GM10847 (cell line): Measurements from ENCODE around the gene PDXK.

Experiments
- POLR2A ChIP-seq: IDR thresholded peaks from 2 replicates; pipeline ENCODE4 v1.6.1; 2011; ENCODE audit not compliant: insufficient read length; ENCODE audit errors: extremely low read depth

The PDXK gene

DNA sequence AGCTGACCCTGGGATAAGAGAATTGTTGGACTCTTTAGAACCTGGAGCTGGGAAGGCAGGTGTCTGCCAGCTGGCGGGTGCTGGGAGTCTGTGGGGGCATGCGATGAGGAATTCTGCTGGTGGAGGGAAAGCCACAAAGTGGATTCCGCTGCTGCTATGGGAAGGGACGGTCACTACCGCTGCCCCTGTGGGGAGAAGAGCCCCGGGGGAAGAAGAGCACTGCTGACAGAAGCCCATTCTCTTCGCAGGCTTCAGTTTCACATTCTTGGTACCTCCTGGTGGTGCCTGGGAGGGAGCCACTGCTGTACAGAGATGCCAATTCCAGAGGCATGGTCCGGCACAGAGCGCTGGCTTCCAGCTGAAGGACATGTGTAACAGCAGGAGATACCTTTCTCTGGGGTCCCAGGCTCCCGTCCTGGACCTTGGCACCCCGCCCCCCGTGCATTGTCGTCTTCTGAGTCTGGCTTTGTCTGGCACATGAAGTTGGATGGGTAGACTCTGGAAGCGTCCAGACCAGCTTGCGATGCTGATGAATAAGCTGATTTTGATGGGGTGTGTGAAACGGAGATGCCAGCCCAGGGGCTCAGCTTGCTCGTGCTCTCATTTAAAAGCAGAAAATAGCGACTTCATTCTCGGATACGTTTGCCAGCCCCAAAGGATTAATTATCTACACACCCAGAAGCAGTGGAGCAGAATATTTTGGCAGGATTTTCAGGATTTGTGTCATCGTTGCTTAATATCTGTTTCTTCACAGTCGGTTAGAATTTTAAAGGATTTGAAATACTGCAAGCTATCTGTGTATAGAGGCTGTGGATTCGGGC lies 13.2 kb downstream of the PDXK start:
- TF ChIP-seq POLR2A = no peak

DNA sequence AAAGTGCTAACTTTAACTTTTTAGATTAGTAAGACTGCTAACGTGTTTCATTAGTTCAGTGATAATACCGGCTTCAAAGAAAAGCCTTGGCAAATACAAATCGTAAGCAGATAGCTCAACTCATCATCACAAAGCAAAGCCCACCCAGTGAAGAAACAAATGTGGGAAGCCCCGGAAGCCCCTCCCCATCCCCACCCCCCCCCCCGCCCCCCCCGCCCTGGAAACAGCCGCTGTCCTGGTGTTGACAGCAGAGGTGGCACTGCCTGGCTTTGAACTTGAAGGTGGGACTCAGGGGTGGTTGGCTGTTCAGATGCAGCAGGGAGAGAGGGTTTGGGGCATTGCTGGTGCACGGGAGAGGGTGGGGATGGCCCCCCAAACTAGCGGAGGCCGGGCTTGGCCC lies 14.1 kb downstream of the PDXK start:
- no peak for TF ChIP-seq POLR2A

DNA sequence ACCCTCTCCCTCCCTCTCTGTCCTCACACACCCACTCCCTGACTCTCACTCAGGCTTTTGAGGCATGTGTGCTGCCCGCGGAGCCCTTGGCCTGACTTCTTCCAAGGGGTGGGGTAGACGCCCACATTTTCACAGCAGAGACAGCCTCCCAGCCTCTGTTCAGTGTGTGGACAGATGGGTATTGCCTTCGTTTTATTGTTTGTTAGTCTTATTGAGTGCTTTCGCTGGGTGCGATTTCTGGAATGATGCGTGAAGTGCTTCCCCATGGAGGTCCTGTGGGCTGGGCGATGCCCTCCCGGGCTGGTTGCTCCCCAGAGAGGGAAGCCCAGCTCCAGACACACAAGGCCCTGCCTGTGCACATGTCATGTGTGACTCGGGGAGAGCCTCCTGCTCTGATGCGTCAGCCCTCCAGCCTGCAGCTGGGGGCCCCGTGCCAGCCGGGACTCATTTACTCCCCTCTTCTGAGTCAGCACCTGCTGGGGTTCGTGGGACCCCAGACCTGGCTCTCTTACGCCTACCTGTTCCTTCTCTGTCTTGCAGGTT lies 14.7 kb downstream of the PDXK start:
- TF ChIP-seq POLR2A = no peak

DNA sequence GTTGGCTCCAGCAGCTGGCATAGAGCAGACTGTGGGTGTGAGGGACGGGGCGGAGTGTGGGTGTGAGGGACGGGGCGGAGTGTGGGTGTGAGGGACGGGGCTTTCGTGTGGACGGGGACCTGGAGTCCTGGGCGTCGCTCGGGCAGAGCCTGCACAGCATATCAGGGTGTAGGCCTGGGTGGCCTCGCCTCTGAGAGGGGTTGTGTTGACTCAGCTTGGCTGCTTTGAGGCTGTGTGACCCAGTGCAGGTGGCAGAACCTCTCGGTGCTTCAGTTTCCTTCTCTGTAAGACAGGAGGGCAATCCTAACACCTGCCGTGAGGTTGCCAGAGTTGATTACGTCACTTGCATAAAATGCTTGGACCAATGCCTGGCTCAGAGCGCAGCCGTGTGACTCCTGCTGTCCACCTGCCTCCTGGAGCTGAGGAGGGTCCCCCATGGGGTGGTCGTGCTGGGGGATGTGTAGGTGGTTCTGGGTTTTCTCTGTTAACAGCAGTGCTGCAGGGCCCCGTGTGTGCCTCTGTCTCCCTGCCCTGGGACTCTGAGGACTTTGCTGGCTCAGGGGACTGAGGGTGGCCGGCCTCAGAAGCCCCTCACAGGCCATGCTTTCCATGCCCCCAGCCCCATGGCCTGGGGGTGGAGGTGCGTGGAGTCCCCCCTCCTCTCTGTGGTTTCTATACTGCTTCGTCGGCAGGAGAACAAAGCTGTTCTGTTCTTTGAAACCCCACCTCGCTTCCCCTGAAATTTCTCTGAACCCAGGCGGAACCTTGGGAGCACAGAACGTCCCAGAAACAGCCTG lies 15.4 kb downstream of the PDXK start:
- TF ChIP-seq POLR2A = no peak

DNA sequence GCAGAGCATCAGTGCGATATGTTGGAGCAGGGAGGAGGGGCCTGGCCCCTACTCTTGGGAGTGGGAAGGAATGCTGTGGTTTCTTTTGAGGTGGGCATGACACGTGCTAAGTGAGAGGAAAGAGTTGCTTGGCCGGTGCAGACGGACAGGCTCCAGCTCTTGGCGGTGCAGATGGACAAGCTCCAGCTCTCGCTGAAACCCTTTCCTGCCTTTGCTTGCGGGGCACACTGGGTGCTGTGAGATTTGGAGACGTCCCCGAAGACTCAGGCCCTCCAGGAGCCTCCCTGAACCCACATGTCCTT lies 15.9 kb downstream of the PDXK start:
- no peak for TF ChIP-seq POLR2A

DNA sequence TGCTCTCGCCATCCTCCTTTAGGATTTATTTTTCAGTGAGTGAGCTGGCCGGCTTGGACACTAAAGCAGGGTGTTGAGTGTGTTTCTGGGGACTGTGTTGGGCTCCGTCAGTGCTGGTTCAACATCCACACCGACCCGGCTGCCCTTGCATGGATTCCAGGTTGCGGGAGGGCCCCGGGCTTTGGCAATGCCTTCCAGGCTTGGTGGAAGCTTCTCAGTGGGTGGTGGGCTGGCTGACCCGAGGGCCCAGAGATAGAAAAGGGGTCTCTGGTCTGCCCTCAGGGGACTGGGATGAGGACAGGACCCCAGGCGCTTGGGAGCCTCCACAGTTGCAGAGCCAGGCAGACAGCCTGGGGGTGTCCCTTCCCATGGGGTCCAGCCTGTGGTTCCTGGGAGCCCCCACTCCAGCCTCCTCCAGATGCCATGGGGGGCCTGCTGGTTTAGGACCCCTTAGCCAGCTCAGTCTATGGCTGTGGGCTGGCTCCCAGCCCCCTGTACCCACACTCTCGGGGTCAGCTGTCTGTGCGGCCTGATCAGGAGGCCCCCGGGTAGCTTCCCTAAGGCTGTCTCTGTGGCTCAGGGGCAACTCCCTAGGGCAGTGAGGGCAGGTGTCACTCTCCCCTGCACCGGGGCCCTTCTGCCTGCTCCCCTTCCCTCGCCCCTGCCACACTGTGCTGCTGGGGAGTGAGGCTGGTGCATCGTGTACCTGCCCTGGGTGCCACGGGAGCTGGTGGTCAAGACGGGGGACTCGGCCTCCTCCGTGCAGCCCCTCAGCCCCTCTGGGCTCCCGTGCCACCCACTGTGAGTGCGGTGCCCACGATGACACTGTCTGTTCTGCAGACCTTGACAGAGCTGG lies 16.5 kb downstream of the PDXK start:
- TF ChIP-seq POLR2A = no peak

DNA sequence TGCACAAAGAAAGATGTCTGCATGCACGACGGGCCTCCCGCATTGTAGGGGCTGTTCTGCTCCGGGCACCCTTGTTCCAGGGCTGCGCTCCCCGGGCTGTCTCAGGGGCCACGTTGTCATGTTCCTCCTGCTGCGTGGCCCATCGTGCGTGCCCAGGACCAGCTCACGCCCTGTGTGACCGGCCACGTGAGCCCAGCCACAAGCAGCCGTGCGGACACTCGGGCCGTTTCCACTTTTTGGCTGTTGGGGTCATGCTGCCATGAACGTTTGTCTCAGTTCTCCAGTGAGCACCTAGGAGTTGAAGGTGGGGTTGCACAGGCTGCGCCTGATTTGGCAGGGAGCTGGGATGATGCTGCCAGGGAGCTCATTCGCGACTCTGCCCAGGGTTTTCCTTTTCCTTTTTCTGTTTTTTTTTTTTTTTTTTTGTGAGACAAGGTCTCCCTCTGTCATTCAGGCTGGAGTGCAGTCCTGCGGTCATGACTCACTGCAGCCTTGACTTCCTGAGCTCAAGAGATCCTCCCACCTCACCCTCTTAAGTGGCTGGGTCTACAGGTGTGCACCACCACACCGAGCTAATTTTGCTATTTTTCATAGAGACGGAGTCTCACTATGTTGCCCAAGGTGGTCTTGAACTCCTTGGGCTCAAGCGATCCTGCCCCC lies 17.4 kb downstream of the PDXK start:
- no peak for TF ChIP-seq POLR2A

DNA sequence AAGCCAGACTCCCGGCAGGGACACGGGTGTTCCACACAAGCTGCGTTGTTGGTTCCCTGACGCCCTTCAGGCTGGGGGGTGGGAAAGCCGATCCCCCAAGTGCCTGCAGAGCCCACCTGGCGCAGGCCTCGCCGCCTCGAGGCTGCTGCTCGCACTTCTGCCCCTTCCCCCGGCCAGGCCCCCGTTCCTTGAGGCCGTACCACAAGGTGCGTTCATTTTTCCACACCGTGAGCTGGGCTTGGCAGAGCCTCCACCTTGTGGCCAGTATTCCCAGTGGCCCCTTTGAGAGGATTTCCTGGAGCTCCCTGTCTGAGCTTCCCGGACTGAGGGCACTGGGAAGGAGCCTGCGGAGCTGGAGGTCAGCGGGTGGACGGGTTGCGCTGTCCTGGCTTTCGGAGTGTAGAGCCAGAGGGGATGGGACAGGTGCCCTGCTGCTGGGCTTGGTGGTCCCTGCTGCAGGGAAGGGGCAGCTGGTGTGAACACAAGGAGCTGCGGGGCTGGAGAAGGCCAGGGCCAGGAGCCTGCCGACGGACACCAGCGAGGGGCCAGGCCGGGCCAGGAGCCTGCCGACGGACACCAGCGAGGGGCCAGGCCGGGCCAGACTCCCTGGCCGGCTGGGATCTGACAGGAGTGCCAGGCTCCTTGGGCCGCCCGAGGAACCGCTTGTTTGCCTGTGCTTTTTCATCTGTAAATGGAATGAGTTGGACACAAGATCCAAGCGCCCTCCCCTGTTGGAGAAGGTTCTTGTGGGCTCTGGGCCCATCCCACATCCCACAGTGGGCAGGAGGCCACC lies 18.4 kb downstream of the PDXK start:
- no peak for TF ChIP-seq POLR2A

DNA sequence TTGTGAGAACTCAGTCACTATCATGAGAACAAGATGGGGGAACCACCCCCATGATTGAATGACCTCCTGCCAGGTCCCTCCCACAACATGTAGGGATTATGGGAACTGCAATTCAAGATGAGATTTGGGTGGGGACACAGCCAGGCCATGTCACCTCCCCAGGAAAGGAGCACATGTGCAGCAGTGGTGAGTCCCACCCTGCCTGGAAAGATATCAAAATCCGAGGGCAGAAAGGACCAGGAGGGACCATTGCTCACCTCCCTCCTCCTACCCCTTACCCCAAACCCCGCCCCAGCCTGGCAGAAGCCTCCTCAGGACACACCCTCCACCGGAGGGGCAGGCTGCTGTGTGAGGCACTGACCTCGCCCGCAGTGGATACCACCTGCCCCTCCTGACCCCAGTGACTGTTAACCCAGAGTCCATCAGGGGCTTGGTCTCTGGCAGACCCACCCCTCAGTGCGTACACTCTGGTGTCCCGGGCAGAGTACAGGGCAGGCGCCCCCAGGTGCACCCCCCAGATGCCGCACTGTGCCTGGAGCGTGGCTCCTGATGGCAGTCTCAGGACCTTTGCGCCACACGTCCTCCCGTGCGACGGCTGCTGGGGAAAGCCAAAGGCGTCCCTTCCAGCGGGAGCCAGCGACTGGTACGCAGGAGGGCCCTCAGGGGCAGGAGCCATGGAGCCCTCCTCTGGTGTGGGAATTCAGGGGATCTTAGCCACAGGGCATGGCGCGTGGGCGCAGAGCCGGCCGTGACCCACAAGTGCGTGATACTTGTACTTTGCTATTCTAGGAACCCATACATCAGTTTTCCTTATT lies 20.9 kb downstream of the PDXK start:
- TF ChIP-seq POLR2A = no peak

DNA sequence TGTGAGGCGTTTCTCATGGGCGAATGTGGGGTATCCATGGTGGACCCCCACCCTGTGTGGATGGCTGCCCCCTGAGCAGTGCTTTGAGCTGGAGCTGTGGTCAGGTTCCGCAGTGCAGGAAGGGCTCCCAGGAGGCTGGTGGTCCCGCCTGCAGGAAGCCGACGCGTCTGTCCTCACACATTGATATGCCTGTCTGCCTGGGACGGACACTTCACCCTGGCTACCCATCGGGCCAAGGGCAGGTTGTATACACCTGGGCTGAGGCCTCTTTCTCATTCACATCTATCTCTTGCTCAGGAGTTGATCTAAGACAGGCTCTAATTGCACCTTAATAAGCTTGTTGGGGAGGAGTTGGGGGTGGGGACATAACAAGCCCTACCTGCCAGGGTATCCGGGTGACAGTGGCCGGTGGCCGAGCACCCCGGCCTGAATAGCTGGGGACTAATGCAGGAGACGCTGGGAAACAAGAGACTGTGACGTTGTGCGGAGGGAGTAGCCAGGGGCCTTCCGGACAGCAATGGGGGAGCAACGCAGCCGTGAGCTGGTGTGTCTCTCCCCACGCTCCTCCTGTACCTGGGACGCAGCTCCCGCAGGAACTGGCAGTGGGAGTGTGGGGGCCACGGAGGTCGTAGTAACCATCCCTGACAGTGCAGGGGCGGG lies 21.7 kb downstream of the PDXK start:
- TF ChIP-seq POLR2A = no peak

DNA sequence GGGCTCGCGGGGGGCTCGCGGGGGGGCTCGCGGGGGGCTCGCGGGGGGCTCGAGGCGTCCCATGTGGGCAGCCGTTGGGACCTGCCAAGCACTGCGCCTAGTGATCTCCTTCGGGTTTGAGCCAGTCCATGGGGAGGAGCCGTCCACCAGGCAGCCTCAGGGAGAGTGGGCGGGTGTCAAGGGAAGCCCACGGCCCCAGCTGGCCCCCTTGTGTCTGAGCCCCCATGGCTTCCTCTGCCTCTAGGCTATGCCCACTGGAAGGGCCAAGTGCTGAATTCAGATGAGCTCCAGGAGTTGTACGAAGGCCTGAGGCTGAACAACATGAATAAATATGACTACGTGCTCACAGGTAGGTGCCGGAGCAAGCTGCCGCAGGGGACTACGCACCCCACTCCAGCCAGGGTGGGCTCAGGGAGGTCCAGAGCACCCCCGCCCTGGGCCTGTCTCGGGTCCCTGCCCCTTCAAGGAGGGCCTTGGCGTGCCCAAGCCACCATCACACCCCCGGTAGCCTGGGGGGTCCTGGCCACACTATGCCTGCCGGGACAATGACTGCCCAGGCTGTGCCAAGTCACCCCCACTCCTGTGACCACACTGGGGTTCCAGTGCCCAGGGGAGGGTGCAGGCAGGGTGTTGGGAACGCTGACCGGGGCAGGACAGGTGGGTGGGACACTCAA lies 22.6 kb downstream of the PDXK start:
- no peak for TF ChIP-seq POLR2A

DNA sequence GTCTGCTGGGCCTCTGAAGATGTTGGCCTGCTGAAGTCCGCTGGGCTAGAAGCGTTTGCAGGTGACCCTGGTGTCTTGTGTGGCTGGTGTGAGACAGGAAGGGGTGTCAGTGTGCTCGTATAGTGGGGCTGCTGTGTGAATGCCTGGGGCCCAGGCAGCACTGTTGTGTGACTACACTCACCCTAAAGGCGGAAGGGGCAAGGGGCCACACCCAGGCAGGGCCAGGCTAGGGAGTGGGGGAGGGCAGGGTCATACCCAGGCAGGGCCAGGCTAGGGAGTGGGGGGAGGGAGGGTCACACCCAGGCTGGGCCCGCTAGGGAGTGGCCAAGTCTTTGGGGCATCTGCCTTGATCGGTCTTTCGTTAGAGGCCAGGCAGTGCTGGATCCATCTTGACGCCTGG lies 25.0 kb downstream of the PDXK start:
- no peak for TF ChIP-seq POLR2A
